Measurements from ENCODE around the gene AP3B1.

DNA sequence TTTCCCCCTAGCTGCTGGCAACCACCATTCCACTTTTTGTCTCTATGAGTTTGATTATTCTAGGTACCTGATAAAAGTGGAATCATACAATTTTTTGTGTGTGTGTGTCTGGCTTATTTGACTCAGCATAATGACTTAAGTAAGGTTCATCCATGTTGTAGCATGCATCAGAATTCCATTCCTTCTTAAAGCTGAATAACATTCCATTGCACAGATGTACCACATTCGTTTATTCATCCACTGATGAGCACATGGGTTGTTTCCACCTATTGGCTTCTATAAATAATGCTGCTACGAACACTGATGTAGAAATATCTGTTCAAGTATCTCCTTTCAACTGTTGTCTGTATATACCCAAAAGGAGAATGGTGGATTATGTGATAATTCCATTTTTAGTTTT is 33.7 kb downstream of the AP3B1 start:
- no peak for TF ChIP-seq EZH2 (IDR thresholded peaks at IDR 0.05)
- TF ChIP-seq, protein P1, sequence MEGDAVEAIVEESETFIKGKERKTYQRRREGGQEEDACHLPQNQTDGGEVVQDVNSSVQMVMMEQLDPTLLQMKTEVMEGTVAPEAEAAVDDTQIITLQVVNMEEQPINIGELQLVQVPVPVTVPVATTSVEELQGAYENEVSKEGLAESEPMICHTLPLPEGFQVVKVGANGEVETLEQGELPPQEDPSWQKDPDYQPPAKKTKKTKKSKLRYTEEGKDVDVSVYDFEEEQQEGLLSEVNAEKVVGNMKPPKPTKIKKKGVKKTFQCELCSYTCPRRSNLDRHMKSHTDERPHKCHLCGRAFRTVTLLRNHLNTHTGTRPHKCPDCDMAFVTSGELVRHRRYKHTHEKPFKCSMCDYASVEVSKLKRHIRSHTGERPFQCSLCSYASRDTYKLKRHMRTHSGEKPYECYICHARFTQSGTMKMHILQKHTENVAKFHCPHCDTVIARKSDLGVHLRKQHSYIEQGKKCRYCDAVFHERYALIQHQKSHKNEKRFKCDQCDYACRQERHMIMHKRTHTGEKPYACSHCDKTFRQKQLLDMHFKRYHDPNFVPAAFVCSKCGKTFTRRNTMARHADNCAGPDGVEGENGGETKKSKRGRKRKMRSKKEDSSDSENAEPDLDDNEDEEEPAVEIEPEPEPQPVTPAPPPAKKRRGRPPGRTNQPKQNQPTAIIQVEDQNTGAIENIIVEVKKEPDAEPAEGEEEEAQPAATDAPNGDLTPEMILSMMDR (IDR thresholded peaks at IDR 0.05), result no peak
- no peak for TF ChIP-seq EZH2phosphoT487 (IDR thresholded peaks at IDR 0.05)
